ENCODE data around the gene NCOR1. TPM values are rescaled to one million over a fixed set of nuclear protein-coding genes. Genes with fewer than 3 reads are reported as not detected.

NCOR1 gene
- total and polyA plus RNA-seq, 9 of the 15 experiments (the other 6 are each of a cell fraction or from before 2014, with no cell fraction given), result 20.2 to 66.5 (median 50.9) TPM

- no peak for TF ChIP-seq PHB2 (IDR thresholded peaks at IDR 0.05; ENCODE audit: low read depth)
- TF ChIP-seq ZNF134 (CRISPR knock-in tag; conservative IDR thresholded peaks at IDR 0.05), result no peak
- no peak for TF ChIP-seq HSF4 (CRISPR knock-in tag; IDR thresholded peaks at IDR 0.05; ENCODE audit: borderline replicate concordance)
- TF ChIP-seq NFIC (IDR thresholded peaks at IDR 0.05), result no peak
- TF ChIP-seq GABPB2 (CRISPR knock-in tag; conservative IDR thresholded peaks at IDR 0.05), result no peak
- no peak for TF ChIP-seq POLR3A (IDR thresholded peaks at IDR 0.05; ENCODE audit: borderline replicate concordance, extremely low read depth, insufficient read depth, insufficient read length)
Observed at GRCh38 chr17:16074423-16074822, 140.9 kb downstream of the NCOR1 start (continued).

DNA sequence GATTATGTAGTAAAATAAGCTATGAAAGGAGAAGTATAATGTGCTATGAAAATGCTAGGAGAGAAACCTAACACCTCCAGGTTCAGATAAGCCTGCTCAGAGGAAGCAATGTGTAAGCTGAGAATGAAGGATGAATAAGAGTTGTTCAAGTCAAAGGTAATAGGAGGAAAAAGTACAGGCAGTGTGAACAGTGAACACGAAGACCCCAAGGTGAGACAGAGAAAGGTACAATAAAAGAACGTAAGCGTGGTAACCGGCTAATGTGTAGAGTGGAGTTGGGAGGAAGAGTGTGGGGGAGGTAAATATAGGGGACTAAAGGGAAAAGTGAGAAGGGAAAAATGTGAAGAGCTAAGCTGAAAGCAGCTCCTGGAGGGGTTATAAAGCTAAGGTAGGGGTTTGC, 141.5 kb downstream of the NCOR1 start:
- H4K20me1 ChIP-seq (replicated peaks; ENCODE audit: control insufficient read depth, insufficient read depth, low read length), result no peaks in the 10 kb centered on the region
- H3K4me3 ChIP-seq, result no peak overlapping the region
- ATAC-seq (no peak), DNase-seq (ENCODE audit: extremely low read depth in 1 of 4, low spot score in 3 of 4) (no peak), FAIRE-seq (no peak)
- no peaks in the 10 kb centered on the region for H3K27me3 ChIP-seq (ENCODE audit: control insufficient read depth in 2 of 2, insufficient read depth in 2 of 2, low read length in 2 of 2)
- no peaks in the 10 kb centered on the region for H3K4me1 ChIP-seq (replicated peaks in 1 of 2; ENCODE audit: control insufficient read depth in 2 of 2, insufficient read depth in 2 of 2, low read length in 2 of 2)
- no peaks in the 10 kb centered on the region for H3K9me1 ChIP-seq (ENCODE audit: control insufficient read depth, insufficient read depth, low read length)
- no peaks in the 10 kb centered on the region for H3K79me2 ChIP-seq (ENCODE audit: control insufficient read depth, insufficient read depth, low read length)
- intact Hi-C loops (cut with micrococcal nuclease), result no loop called here
- H2AFZ ChIP-seq (ENCODE audit: low read depth, low read length), result no peak overlapping the region
- POLR2A ChIA-PET, result no interaction called here
- in situ Hi-C loops (cut with MboI), result no loop called here
- H3K36me3 ChIP-seq (ENCODE audit: control insufficient read depth, insufficient read depth, low read length), result peaks cover 70% of the 10 kb centered on the region; the same call in 2 of the 3 replicates
- H3K9me3 ChIP-seq (replicated peaks; ENCODE audit: control insufficient read depth, insufficient read depth, low read depth, low read length), result no peaks in the 10 kb centered on the region
- no peak overlapping the region for H3K4me2 ChIP-seq (ENCODE audit: insufficient read depth, low read length)
- no peak overlapping the region for H3K9ac ChIP-seq (ENCODE audit: insufficient read depth in 1 of 2, low read depth in 2 of 2, low read length in 2 of 2)
- WGBS (ENCODE audit: insufficient coverage, low coverage, missing lambda C conversion rate), result 79% methylated on average over 3 of the region's 4 CpGs
- TF ChIP-seq BHLHE40 (IDR thresholded peaks at IDR 0.05; ENCODE audit: low read length) (no peak), SP2 (IDR thresholded peaks at IDR 0.05; ENCODE audit: extremely low read depth, low read depth, low read length, poor library complexity, severe bottlenecking) (no peak)
- TF ChIP-seq, protein P1, sequence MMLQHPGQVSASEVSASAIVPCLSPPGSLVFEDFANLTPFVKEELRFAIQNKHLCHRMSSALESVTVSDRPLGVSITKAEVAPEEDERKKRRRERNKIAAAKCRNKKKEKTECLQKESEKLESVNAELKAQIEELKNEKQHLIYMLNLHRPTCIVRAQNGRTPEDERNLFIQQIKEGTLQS (IDR thresholded peaks at IDR 0.05), result no peak
- TF ChIP-seq, protein P1 (CRISPR knock-in tag; conservative IDR thresholded peaks at IDR 0.05), result no peak
- no TSS peak for BruUV-seq (replicated peaks)
- CTCF ChIA-PET (ENCODE audit: low intra/inter-chr PET ratio), result no interaction called here
- no peak overlapping the region for H3K27ac ChIP-seq (ENCODE audit: extremely low read depth, low read depth, low read length)
